Mononuclear cell (primary cell): ENCODE results near the gene TTL. TPM values are rescaled to one million over a fixed set of nuclear protein-coding genes. Genes with fewer than 3 reads are reported as not detected.

ENCODE experiments used
- H3K27me3 ChIP-seq: 2 replicates; pipeline ENCODE4 v1.6.0; 2011; ENCODE audit warnings: low read length, control low read depth; ENCODE audit not compliant: insufficient read depth
- H3K4me1 ChIP-seq: 2 replicates; pipeline ENCODE4 v1.5.1; 2011; ENCODE audit warnings: mild to moderate bottlenecking, low read length, control low read depth; ENCODE audit not compliant: insufficient read depth
- H3K4me3 ChIP-seq: 2 replicates; pipeline ENCODE4 v1.5.1; 2011; ENCODE audit warnings: mild to moderate bottlenecking, low read length, moderate library complexity
- H3K9me3 ChIP-seq: 2 replicates; pipeline ENCODE4 v1.5.1; 2011; ENCODE audit warnings: low read depth, mild to moderate bottlenecking, control low read depth, low read length
- total RNA-seq: library from RNA; depleted of rRNA; stranded (reverse); fragments of >200 nt; gene quantifications from one replicate; pipeline ENCODE4 v1.2.3, GENCODE V29; 2012

TTL gene
- total RNA-seq, 1 donor, result 11.0 TPM

DNA sequence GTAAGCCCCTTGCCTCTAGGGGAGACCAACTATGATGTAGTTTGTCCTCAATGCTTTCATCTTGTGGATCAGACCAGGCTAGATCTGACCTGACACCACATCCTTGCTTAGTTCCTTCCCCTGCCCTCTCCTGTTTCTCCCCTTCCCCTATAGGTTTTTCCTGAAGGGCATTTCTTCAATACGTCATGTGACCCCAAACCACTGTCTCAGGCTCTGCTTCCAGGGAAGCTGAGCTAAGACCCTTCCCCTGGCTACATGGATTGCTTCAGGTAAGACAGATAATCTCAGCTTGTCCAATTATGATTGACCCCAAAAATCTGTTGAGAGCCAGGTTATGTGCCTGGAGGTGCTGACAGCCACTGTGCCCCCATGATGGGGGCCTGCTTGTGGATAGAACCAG is 22.6 kb upstream of the TTL start:
- H3K27me3 ChIP-seq, result peaks cover 10% of the 10 kb centered on the region
- H3K4me1 ChIP-seq, result no peaks in the 10 kb centered on the region
- no peak overlapping the region for H3K4me3 ChIP-seq

DNA sequence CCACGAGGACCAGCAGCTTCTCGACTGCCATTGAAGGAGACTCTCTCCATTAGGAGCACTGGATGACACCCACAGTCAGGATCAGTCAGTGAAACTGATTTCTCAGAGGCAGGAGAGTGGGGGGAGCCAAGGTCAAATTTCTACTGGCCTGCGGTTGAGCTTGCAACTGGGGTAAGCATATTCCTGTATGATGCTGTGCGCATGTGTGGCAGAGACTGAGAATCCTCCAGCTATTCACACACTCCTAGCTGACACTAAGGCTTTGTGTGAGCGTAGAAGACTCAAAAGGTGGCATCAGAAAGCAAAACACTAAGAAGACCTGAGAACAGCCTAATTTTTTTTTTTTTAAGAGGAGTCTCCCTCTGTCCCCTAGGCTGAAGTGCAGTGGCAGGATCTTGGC is 19.8 kb upstream of the TTL start:
- Histone ChIP-seq H3K4me1 (no peaks in the 10 kb centered on the region), H3K27me3 (peaks cover 10% of the 10 kb centered on the region), H3K9me3 (no peaks in the 10 kb centered on the region), H3K4me3 (no peak overlapping the region)

More for the DNA sequence above, 22.6 kb upstream of the TTL start:
- H3K9me3 ChIP-seq, result no peaks in the 10 kb centered on the region

DNA sequence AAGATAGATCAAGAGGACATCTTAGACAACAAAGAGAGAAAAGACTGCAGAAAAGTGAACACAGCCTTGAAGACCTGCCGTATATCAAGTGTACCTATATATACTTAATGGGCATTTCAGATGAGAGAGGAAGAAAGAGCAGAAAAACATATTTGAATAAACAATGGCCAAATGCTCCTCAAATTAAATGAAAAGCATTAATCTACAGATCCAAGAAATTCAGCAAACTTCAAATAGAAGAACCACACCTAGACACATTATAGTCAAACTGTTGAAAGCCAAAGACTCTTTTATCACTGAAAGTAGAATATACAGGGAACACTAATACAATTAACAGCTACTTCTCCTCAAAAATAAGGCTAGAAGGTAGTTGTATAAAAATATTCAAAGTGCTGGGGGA is 18.7 kb upstream of the TTL start:
- H3K27me3 ChIP-seq, result peaks cover 15% of the 10 kb centered on the region
- no peak overlapping the region for H3K4me3 ChIP-seq
- no peaks in the 10 kb centered on the region for H3K4me1 ChIP-seq

DNA sequence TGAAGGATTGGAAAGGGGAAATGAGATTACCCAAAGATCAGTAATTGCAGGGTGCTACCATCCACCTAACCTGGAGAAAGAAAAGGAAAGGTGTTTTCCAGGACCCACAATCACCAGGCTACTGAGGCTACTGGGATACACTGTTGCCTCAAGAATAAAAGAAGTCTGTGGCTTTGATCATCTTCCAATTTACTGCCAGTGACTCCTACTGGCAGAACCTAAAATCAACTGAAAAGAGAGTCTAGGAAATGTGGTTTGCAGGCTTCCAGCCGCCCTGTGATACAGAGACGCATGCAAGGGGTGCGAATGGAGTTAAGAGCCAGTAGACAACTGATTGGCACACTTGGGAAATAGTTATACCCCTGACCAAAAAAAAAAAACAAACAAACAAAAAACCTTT is 16.6 kb upstream of the TTL start:
- H3K4me1 ChIP-seq, result no peaks in the 10 kb centered on the region
- no peaks in the 10 kb centered on the region for H3K9me3 ChIP-seq
- peaks cover 15% of the 10 kb centered on the region for H3K27me3 ChIP-seq
- no peak overlapping the region for H3K4me3 ChIP-seq

More for the DNA sequence above, 18.7 kb upstream of the TTL start:
- H3K9me3 ChIP-seq, result no peaks in the 10 kb centered on the region

DNA sequence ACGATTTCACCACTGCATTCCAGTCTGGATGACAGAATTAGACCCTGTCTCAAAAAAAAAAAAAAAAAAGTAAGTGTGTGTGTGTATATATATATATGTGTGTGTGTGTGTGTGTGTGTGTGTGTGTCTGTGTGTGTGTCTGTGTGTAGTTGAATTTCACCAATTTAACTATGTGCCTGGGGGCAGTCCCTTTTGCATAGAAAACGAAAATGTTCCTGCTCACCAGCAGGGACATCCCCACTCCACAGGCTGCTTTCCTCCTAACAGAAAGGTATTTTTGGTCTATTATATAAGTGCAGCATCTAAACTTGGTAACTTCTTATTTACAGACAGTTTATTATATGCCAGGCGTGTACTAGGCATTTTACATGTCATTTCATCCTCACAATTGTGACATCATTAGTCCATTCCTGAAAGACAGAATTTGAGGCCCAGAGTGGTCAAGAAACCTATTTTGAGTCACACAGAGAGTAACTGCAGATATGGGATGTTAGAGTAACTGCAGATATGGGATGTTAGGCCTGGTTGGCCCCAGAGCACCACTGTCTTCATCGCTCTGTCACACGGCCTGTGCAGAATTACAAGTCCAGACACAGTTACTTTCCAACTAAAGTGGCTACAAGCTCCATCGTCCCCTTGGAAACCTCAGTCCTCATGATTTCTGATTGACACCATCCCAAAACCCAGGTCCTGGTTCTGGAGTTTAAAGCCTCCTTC is 9.3 kb upstream of the TTL start:
- Histone ChIP-seq H3K27me3 (peaks cover 4% of the 10 kb centered on the region), H3K4me3 (no peak overlapping the region), H3K4me1 (no peaks in the 10 kb centered on the region), H3K9me3 (no peaks in the 10 kb centered on the region)

DNA sequence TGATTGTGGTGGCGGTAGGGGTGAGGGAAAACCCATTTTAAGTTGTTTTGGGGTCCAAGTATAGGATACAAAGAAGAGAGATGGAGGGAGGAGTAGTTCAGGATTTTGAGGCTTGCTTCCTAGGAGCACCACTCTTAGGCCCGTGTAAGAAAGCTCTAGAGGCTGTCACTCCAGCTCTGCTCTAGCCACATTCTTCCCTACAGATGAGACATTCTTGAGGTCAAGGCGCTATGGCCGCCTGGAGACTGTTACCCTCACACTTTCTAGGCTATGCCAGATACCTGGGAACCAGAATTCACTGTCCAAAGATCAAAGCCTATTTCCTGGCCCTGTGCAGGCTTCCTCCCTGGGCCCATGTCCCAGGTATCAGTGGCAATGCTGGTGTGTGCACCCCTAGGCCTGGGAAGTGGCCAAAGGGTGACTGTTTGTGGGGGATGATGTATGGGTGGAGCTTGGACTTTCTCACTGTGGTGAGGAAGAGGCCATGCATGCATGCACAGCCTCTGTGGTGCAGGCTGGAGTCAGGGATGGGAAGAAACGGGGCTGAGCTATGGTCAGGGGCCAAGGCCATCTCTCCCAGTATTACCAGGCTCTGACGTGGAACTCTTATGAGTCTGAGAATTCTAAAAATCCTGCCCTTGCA is 7.0 kb upstream of the TTL start:
- H3K4me3 ChIP-seq, result no peak overlapping the region
- H3K9me3 ChIP-seq, result no peaks in the 10 kb centered on the region
- no peaks in the 10 kb centered on the region for H3K4me1 ChIP-seq
- no peaks in the 10 kb centered on the region for H3K27me3 ChIP-seq

DNA sequence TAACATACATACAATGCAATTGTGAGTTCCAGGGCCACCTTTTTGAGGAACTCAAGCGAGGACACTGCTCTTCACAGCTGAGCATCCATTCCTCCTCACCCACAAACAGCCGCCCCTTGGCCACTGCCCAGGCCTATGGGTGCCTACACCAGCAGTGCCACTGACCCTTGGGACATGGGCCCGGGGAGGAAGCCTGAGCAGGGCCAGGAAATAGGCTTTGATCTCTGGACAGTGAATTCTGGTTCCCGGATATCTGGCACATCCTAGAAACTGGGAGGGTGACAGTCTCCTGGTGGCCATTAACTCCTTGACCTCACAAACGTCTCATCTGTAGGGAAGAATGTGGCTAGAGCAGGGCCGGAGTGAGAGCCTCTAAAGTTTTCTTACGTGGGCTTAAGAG is 5.5 kb upstream of the TTL start:
- H3K4me1 ChIP-seq, result peaks cover 9% of the 10 kb centered on the region
- no peak overlapping the region for H3K4me3 ChIP-seq
- no peaks in the 10 kb centered on the region for H3K27me3 ChIP-seq
- no peaks in the 10 kb centered on the region for H3K9me3 ChIP-seq

DNA sequence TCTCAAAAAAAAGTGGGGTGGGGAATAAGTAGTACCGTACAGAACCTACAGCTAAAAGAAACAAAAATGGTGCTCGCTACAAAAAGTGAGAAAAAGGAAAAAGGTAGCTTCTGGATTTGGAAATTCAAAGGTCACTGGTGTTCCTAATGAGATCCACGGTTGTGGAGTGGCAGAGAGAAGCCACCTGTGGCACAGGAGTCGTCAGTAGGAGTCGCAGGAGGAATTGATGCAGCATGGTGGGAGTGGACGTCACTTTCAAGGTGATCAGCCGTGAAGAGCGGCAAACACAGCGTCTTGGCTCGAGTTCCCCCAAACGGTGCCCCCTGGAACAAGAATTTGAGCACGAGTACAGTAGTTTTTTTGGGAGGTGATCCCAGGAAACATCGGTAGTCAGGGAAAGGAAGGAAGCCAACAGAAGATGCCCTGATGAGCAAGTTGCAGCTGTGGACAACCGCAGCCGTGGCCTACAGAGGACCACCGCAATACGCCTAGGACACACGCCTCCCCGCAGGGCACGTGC is 1.4 kb upstream of the TTL start:
- Histone ChIP-seq H3K27me3 (no peaks in the 10 kb centered on the region), H3K9me3 (no peaks in the 10 kb centered on the region), H3K4me3 (peak overlapping the region; percentile 82), H3K4me1 (peaks cover 24% of the 10 kb centered on the region)

DNA sequence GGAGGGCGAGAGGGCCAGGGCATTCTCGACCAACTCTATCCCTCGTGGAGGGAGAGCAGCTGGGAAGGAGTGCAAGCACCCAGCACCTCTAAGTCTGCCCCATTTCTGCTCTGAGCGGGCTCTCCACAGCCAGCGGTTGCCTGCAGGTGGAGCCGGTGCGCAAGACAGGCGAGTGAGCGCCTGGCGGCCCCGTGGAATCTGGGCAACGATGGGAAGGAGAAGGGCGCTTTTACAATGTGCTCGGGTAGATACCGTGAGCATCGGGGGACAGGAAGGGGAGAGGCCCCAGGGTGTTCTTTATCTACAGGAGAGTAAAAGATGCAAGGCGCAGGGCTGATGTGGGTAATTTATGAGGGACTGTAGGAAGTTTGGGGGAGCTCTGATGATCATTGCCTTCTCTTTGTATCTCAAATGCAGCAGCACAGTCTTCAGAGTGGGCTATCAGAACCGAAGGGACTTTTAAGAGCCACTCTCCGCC is 867 bp upstream of the TTL start:
- Histone ChIP-seq H3K4me3 (peak overlapping the region; percentile 82), H3K9me3 (no peaks in the 10 kb centered on the region), H3K4me1 (peaks cover 24% of the 10 kb centered on the region), H3K27me3 (no peaks in the 10 kb centered on the region)

DNA sequence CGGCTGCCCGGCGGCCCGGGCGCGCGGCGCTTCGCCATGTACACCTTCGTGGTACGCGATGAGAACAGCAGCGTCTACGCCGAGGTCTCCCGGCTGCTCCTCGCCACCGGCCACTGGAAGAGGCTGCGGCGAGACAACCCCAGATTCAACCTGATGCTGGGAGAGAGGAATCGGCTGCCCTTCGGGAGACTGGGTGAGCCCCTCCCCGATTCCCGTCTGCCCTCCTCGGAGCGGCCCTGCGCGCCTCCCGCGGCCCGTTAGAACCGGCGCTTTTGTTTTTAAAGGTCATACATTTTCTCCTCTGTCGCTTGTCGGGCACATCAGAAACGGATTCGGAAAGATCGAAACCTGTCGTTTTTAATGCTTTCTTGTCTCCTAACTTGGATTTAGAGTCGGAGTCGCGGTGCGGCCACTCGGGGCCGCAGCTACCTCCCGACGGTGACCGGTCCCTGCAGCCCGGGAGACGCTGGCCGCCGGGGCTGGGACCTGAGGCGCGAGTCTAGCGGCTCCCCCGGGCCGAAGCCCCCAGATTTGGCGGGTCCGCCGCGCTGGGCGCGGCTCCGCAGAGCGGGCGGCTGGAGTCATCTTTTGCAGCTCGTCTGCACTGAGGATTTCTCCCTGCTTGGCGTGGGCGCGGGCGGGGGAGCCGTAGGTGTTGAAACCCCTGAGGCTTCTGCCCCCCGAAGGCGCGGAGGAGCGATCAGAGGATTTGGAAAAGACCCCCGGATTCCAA is 519 bp downstream of the TTL start:
- H3K27me3 ChIP-seq, result no peaks in the 10 kb centered on the region
- H3K4me3 ChIP-seq, result peak overlapping the region; percentile 80
- H3K9me3 ChIP-seq, result no peaks in the 10 kb centered on the region
- H3K4me1 ChIP-seq, result peaks cover 24% of the 10 kb centered on the region

DNA sequence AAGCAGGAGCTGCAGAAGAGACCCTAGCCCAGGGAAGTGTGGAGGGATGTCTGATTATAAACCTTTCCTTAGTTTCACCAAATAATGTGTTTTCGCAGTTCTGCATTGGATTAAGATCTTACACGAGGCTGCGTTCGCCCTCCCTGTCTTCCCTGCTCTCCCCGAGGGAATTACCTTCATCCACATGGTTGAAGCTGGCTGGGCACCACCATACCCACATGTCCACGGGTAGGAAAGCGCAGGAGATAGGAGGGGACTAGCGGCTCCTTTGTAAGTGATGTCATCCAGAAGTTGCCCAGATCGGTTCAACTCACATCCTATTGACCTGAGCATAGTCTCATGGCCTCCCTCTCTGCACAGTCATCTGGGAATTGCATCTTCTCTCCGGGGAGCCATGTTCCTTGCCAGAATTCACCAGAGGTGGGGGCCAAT is 1.1 kb downstream of the TTL start:
- H3K4me3 ChIP-seq, result peak overlapping the region; percentile 80
- H3K27me3 ChIP-seq, result no peaks in the 10 kb centered on the region
- peaks cover 24% of the 10 kb centered on the region for H3K4me1 ChIP-seq
- H3K9me3 ChIP-seq, result no peaks in the 10 kb centered on the region

DNA sequence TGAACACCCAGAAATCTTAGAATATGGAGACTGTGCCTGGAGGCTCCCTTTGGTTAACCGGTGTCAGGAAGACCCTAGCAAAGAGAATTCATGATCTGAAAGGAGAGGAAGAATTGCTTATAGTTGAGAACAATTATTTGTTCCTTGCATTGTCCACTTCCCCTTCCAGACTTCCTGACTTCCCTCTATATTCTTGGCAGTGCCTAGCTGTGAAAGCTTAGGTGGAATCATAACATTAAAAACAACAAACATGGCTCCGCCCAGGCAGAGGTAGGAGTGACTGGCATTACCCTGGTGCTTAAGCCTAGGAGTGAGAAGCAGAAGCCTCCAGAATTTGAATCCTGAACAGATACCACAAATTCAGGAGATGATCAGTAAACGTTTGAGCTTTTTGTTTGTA is 1.9 kb downstream of the TTL start:
- Histone ChIP-seq H3K4me1 (peaks cover 24% of the 10 kb centered on the region), H3K9me3 (no peaks in the 10 kb centered on the region), H3K27me3 (no peaks in the 10 kb centered on the region), H3K4me3 (no peak overlapping the region)

DNA sequence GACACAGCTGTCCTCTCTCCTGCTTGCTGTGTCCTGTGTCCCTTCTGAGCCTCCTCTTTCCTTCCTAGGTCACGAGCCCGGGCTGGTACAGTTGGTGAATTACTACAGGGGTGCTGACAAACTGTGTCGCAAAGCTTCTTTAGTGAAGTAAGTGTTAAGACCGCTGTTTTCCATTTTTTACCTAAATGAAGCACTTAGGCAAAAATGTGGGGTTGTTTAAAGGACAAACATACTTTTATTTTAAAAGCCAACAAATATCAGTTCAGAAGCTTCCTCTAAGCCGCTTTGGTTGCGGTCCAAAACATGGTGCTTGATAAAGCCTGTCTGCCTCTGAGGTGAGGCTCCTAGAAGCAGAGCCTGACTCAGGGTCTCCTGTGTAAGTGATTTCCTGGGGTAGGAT is 3.9 kb downstream of the TTL start:
- Histone ChIP-seq H3K9me3 (no peaks in the 10 kb centered on the region), H3K4me3 (no peak overlapping the region), H3K27me3 (no peaks in the 10 kb centered on the region), H3K4me1 (peaks cover 17% of the 10 kb centered on the region)

DNA sequence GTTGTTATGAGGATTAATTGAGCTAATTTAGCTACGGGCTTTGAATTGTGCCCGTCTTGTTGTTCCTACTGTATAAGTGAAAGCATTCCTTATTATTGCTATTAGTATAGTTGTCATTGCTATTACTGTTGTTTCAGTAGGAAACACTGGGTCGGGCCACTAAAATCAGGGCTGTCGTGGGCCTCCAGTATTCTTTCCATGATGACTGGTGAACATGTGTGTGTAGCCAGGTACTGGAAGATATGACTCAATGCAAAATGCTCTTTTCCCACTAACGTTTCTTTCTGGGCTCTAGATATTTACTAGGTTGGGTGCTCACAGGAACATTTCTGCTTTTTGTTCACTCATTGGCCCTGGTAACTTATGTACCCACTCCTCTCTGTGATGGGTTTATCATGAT is 4.9 kb downstream of the TTL start:
- no peak overlapping the region for H3K4me3 ChIP-seq
- H3K9me3 ChIP-seq, result no peaks in the 10 kb centered on the region
- H3K4me1 ChIP-seq, result peaks cover 16% of the 10 kb centered on the region
- no peaks in the 10 kb centered on the region for H3K27me3 ChIP-seq

DNA sequence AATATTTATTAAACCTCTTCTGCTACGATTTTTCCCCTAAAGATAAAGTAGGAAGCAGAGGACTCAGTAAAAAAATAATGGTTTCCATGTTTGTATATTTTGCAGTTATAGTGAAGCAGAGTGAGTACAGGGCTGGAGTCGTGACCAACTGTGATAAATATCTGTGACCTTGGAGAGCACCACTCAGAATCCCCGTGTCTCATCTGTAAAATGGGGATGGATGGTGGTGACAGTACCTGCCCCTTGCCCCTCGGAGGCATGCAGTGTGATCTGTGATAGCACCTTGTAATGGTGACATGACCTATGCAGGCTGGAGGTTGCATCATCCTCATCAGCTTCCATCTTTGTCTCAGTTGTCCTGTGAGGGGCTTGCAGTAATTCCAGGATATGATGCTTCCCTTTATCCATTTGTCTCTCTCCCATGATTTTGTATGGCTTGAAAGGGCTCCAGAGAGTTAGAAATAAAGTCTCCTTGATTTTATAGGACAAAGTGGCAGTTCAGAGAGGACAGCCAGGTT is 5.5 kb downstream of the TTL start:
- H3K9me3 ChIP-seq, result no peaks in the 10 kb centered on the region
- H3K4me1 ChIP-seq, result peaks cover 16% of the 10 kb centered on the region
- H3K27me3 ChIP-seq, result no peaks in the 10 kb centered on the region
- H3K4me3 ChIP-seq, result no peak overlapping the region
